HG02981 (cell line): ENCODE measurements around the gene FSTL5.
"Not testable (repeated sequence)": the region's sequence is repeated elsewhere in the genome, so short reads cannot be mapped to it uniquely, and the experiment has no call there.

Experiments used
- ATAC-seq: cut with Tn5 transposase; IDR thresholded peaks from one replicate; pipeline ENCODE4 v1.9.1; 2021; ENCODE audit warnings: mild to moderate bottlenecking, moderate library complexity; ENCODE audit not compliant: unreplicated experiment

FSTL5 gene

DNA sequence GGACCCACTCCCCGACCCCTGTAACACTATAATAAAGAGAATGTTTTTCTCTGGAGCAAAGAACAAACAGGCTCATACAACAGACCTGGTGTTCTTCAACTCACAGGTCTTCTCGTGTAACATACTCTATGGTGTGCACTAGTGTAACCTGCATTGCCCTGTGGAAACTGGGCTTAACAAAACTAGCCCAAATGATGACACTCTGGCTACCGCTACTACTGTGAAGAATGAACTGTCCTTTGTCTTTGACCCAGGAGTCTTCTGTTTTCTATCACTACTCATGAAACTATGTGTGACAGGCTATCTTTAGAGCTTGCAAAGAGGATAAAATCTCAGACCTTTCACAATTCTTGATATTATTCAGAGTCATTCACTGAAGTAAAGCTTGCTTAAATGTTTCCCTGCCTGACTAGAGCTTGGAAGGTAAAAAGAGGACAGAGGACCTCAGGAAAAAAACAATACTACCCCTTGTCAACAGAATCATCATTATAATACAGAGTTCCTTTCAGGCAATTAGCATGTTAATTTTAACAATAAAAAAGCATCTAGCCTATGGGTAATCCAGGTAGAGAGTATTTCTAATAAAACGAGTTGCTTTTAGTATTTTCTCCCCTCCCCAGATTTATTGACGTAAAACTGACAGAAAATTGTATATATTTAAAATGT is 59.2 kb downstream of the FSTL5 start:
- ATAC-seq: no peak

GRCh38 chr4:162103908-162104307 is 59.9 kb downstream of the FSTL5 start:
- ATAC-seq: not testable (repeated sequence)

DNA sequence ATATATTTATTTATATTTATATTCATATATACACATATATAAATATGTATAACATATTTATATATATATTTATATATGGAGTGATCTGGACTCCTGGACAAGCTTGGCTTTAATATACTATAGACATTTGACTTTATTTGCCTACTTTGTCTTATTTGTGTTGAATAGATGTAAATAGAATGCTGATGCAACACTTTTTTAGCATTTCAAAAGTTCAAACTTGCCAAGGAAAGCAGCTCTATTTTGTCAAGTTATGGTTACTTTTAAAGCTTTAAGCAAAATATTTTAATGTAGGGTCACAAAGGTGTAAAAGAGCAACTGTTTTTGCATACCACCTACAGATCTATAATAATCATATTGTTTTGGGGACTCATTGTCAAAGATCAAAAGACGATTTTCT is 61.1 kb downstream of the FSTL5 start:
- no peak for ATAC-seq

- no peak for ATAC-seq
Observed at GRCh38 chr4:162101337-162101736, 62.5 kb downstream of the FSTL5 start.

DNA sequence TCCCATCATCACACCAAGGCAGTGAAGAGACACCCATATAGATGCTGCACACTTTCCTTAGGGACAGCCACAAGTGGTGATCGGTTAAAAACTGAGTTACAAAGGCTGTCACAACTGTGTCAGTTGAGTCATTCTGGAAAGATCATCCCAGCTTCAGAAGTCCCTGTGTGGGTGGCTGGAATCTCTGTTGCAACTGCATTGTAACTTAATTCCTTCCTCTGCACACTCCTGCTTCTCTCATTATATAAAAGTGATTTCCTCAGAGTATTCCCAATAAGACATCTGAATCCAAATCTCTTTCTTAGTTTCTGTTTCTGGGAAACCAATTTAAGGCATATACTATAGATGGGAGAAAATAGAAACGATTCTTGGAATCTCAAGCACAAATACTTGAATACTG is 88.1 kb downstream of the FSTL5 start:
- ATAC-seq: no peak

DNA sequence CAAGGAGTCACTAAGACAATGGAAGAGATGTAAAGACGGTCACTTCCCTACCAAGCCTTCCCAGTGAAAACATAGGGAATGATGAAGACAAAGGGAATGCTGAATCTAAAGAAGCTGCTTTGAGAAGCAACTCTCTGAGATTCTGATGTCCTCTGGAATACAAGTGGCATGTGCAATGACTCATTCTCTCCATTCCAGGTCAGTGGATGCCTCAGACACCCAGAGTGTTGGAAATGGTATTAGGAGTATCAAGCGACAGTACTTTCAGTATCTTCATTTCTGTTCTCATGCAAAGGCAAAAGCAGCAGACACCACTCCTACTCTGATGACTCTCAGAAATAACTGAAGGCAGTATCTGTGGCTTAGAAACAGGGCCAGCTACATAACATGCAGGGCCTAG is 102.6 kb downstream of the FSTL5 start:
- ATAC-seq: no peak

DNA sequence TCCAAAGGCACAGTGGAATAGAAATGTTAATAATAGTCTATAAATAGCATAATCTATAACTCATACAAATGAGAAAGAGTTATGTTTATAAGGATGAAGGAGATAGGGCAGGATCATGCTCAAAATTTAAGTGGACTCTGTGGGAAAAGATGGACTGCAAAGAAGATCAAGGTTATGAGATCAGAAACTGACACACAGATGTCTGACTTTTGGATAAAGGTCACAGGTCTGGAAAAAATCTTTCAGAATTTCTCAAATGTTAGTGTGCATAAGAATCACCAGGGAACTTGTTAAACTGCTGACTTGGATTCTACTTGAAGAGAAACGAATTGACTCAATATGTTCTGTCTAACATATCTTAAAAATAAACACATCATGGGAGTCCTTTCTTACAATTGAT is 104.1 kb downstream of the FSTL5 start:
- no peak for ATAC-seq

DNA sequence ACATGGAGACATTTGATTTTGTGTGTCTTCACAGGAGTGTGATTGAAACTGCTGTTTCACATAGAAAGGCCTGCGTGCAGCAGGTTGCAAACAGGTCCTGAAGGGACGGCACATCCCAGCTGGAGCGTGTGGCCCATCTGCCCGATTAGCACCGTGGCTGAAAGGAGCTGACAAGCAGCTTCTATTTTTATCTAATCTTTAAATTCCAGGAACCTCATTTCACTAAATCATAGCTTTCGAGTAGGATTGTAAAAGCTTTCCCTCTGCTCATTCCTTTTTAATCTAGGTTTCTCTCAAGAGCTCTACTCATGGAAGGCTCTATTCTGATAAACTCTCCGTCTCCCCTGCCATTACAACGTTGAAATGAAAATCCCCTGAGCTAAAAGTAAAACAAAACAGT is 106.8 kb downstream of the FSTL5 start:
- ATAC-seq: no peak

- ATAC-seq: no peak
Observed at GRCh38 chr4:162046135-162046534, 117.7 kb downstream of the FSTL5 start.

GRCh38 chr4:162038112-162038511 is 125.7 kb downstream of the FSTL5 start:
- ATAC-seq: no peak

GRCh38 chr4:162017863-162018262 is 145.9 kb downstream of the FSTL5 start:
- ATAC-seq: no peak

GRCh38 chr4:162016991-162017390 is 146.8 kb downstream of the FSTL5 start:
- no peak for ATAC-seq

DNA sequence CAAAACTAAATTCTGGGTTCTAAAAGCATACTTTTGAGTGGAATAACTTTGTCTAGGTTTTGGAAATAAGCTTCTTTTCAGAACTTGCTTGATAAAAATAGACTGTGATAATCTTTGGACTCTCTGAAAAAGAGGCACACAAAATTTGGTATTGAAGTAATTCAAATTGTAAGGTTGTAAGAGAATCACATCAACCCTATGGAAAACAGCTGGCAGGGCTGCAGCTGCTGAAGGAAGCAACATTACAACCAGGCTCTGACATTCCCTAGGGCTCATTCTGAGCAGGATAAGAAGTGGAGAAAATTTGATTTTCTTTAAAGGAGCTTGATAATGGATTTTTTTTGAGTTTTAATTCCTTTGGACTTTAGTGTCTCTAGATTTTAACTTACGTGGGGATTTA is 147.6 kb downstream of the FSTL5 start:
- no peak for ATAC-seq

- no peak for ATAC-seq
Observed at GRCh38 chr4:162015090-162015489, 148.7 kb downstream of the FSTL5 start.

GRCh38 chr4:162011089-162011488 is 152.7 kb downstream of the FSTL5 start:
- ATAC-seq: no peak

DNA sequence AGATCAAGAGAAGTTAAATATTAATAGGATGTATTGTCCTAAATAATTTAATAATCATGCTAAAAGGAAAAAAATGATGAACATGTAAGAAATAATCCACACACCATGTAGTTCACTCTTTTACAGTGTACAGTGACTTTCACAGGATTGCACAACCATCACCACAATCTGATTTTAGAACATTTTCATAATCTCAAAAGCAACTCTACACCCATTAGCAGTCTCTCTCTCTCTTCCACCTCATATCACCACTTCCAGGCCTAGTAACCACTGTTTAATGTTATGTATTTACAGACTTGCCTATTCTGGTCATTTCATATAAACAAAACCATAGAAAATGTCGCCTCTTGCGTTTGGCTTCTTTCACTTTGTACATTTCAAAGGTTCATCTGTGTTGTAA is 153.4 kb downstream of the FSTL5 start:
- no peak for ATAC-seq

DNA sequence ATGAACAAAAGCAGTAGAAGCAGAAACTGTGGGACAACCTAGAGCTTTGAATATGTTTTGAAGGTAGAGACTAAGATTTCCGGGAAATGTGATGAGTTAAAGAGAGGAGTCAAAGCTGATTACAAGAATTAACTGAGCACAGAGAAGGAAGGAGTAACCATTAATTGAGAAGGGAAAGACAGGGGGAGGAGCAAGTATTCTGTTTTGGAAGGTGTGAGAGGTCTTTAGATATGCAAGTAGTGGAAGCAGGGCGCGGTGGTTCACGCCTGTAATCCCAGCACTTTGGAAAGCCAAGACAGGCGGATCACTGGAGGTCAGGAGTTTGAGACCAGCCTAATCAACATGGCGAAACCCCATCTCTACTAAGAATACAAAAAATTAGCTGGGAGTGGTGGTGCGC is 171.5 kb downstream of the FSTL5 start:
- ATAC-seq: no peak

- ATAC-seq: no peak
Observed at GRCh38 chr4:161991811-161992210, 172.0 kb downstream of the FSTL5 start.

- no peak for ATAC-seq
Observed at GRCh38 chr4:161990721-161991120, 173.1 kb downstream of the FSTL5 start.

DNA sequence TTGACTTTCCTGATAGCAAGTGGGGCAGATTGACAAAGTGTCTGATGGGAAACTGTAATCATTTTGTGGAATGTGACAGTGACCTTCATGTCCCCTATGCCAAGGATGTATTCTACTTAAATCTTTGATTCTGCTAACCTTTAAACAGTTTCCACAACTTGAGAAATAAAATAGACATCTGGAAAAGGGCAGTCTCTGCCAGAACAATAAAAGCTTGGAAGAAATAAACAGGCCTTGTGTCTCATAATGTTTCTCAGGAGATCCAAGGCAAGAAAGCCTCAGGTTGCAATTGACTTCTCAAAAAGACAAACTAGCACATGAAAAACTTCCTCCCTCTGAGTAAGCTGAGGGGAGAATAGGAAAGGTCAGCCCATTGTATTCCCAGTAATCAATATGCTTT is 174.9 kb downstream of the FSTL5 start:
- ATAC-seq: no peak

- ATAC-seq: no peak
Observed at GRCh38 chr4:161987611-161988010, 176.2 kb downstream of the FSTL5 start.

GRCh38 chr4:161952382-161952781 is 211.4 kb downstream of the FSTL5 start:
- no peak for ATAC-seq

DNA sequence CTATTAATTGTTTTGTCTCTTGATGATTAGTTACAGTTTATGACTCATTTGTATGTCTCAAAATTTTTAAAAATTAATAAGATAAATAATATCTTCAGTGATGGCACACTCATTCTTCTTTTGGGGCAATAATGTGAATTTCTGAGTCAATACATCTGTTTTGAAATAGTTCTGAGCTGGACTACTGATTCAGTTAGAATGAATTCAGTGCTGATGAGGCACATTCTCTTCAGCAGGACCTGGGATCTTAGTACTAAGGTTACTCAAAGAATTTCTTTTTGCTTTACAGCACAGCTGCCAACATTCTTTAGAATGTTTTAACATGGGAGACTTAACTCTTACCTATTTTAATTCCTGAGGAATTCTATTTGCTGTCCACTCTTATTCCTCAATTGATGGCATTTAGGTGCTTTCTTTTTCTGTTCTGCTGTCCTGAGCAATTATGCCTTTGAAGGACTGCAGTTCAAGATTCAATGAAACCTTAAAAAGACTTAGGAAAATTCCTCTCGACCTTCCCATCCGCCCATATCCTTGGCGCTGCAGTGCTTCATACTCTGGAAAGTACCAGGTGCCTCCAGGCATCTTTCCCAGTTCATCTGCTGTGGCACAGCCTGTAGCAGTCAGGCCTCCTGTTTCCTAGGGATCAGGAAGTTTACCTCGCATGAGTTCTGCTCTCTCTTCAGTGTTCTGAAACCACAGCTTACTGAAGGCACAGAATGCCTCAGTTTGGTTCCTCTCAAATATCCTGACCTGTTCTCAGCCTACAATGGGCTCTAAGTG is 213.7 kb downstream of the FSTL5 start:
- no peak for ATAC-seq
